CD14-positive monocyte (primary cell): ENCODE measurements around the gene DDHD1. TPM values are rescaled to one million over a fixed set of nuclear protein-coding genes. Genes with fewer than 3 reads are reported as not detected.

Source experiments
- DNase-seq, 3 donors: peaks; one replicate each; pipeline ENCODE4 v3.0.0-alpha.2; 2011 to 2022
- H2AFZ ChIP-seq: 2 replicates; pipeline ENCODE4 v1.6.0; 2012; ENCODE audit warnings: mild to moderate bottlenecking, low read depth, low read length, inconsistent platforms; ENCODE audit not compliant: insufficient read depth, poor library complexity, severe bottlenecking
- H3K27ac ChIP-seq, 2 donors: 1 replicate in 1 of 2; 2 replicates in 1 of 2; pipeline ENCODE4 v1.5.1; 2012 to 2013; ENCODE audit warnings: low read length in 2 of 2, control low read depth in 1 of 2, inconsistent platforms in 1 of 2, low read depth in 1 of 2, mild to moderate bottlenecking in 1 of 2
- H3K27me3 ChIP-seq, 2 donors: one replicate each; pipeline versions ENCODE4 v1.6.0 to v1.6.1; 2011 to 2013; ENCODE audit warnings: low read length in 2 of 2; ENCODE audit not compliant: control insufficient read depth in 2 of 2, insufficient read depth in 2 of 2
- H3K36me3 ChIP-seq, 2 donors: replicated peaks in 1 of 2; 1 replicate in 1 of 2; 2 replicates in 1 of 2; pipeline versions ENCODE4 v1.5.1 to v1.6.1; 2012 to 2013; ENCODE audit warnings: low read length in 2 of 2, control low read depth in 1 of 2, inconsistent platforms in 1 of 2, mild to moderate bottlenecking in 1 of 2; ENCODE audit not compliant: insufficient read depth in 2 of 2, control insufficient read depth in 1 of 2
- H3K4me1 ChIP-seq, 2 donors: 1 replicate in 1 of 2; 2 replicates in 1 of 2; pipeline versions ENCODE4 v1.5.1 to v1.6.1; 2012 to 2013; ENCODE audit warnings: low read length in 2 of 2, control low read depth in 1 of 2, inconsistent platforms in 1 of 2, mild to moderate bottlenecking in 1 of 2, moderate library complexity in 1 of 2; ENCODE audit not compliant: insufficient read depth in 2 of 2, control insufficient read depth in 1 of 2
- H3K4me2 ChIP-seq: replicated peaks from 2 replicates; pipeline ENCODE3; 2012; ENCODE audit warnings: low read length, moderate library complexity, mild to moderate bottlenecking; ENCODE audit not compliant: poor library complexity, severe bottlenecking; ENCODE audit errors: extremely low read depth
- H3K4me3 ChIP-seq, 3 experiments: fragments of 200-600 bp in 1 of 3; sonication (generic) in 1 of 3; replicated peaks in 1 of 3; 1 replicate in 2 of 3; 2 replicates in 1 of 3; pipeline ENCODE4 v1.5.1; 2011 to 2013; ENCODE audit warnings: low read length in 3 of 3, mild to moderate bottlenecking in 3 of 3, control low read depth in 2 of 3, low read depth in 2 of 3, inconsistent platforms in 1 of 3, moderate library complexity in 1 of 3
- H3K79me2 ChIP-seq: 2 replicates; pipeline ENCODE4 v1.6.0; 2012; ENCODE audit warnings: mild to moderate bottlenecking, control low read depth, inconsistent platforms, low read length, moderate library complexity; ENCODE audit not compliant: insufficient read depth
- H3K9ac ChIP-seq: 2 replicates; pipeline ENCODE4 v1.6.0; 2017; ENCODE audit warnings: low read length, mild to moderate bottlenecking; ENCODE audit not compliant: insufficient read depth, poor library complexity, severe bottlenecking
- H3K9me3 ChIP-seq, 2 donors: replicated peaks in 1 of 2; 1 replicate in 1 of 2; 2 replicates in 1 of 2; pipeline versions ENCODE4 v1.5.1 to v1.6.1; 2012 to 2013; ENCODE audit warnings: low read length in 2 of 2, control low read depth in 1 of 2; ENCODE audit not compliant: control insufficient read depth in 1 of 2, insufficient read depth in 1 of 2
- H4K20me1 ChIP-seq: 2 replicates; pipeline ENCODE4 v1.6.0; 2012; ENCODE audit warnings: mild to moderate bottlenecking, low read length, control low read depth, moderate library complexity; ENCODE audit not compliant: insufficient read depth
- H3K27ac Mint-ChIP-seq, 7 donors: one replicate each; pipeline ENCODE4 v1.8.0; 2020; ENCODE audit warnings: mild to moderate bottlenecking in 7 of 7, mixed read lengths in 7 of 7, moderate library complexity in 6 of 7, inconsistent platforms in 2 of 7
- H3K27me3 Mint-ChIP-seq, 3 donors: one replicate each; pipeline ENCODE4 v1.8.0; 2021 to 2022; ENCODE audit warnings: low read depth in 3 of 3, mild to moderate bottlenecking in 3 of 3, mixed read lengths in 3 of 3, moderate library complexity in 3 of 3, inconsistent platforms in 1 of 3
- H3K36me3 Mint-ChIP-seq, 2 donors: one replicate each; pipeline ENCODE4 v1.8.0; 2020; ENCODE audit warnings: mixed read lengths in 2 of 2, inconsistent platforms in 1 of 2, mild to moderate bottlenecking in 1 of 2
- H3K4me1 Mint-ChIP-seq: one replicate; pipeline ENCODE4 v1.8.0; 2020; ENCODE audit warnings: mild to moderate bottlenecking, mixed read lengths
- H3K4me3 Mint-ChIP-seq, 2 donors: one replicate each; pipeline ENCODE4 v1.8.0; 2020; ENCODE audit warnings: mild to moderate bottlenecking in 2 of 2, mixed read lengths in 2 of 2, moderate library complexity in 1 of 2
- H3K9me3 Mint-ChIP-seq, 7 donors: one replicate each; pipeline ENCODE4 v1.8.0; 2020 to 2022; ENCODE audit warnings: mixed read lengths in 7 of 7, mild to moderate bottlenecking in 6 of 7, moderate library complexity in 6 of 7, inconsistent platforms in 2 of 7
- CTCF ChIP-seq: fragments of 200-600 bp; IDR thresholded peaks from one replicate; pipeline ENCODE4 v1.8.0; 2022; ENCODE audit warnings: antibody characterized with exemption, mild to moderate bottlenecking
- WGBS: methylation state at CpG from one replicate; pipeline ENCODE4 v1.1.5; 2013; ENCODE audit warnings: missing lambda C conversion rate; ENCODE audit not compliant: insufficient coverage; 5-methylcytosine and 5-hydroxymethylcytosine counted together
- intact Hi-C, 2 donors: fragments of 100-400 bp; cut with micrococcal nuclease; formaldehyde crosslinking; loops; one replicate each; pipeline versions ENCODE4 v1.15.0 to v1.15.1; 2023
- polyA plus RNA-seq, 3 donors: library from polyadenylated mRNA; depleted of rRNA in 1 of 3; unstranded in 2 of 3; stranded (reverse) in 1 of 3; fragments of 300-500 nt in 2 of 3; fragments of >200 nt in 1 of 3; fragmentation: Illumina TruSeq in 2 of 3; gene quantifications; 1 replicate in 2 of 3; 2 replicates in 1 of 3; pipeline ENCODE4 v1.2.3, GENCODE V29; 2012 to 2021

The DDHD1 gene
- polyA plus RNA-seq, 3 donors: 2.2 to 7.0 (median 3.1) TPM

GRCh38 chr14:53113989-53114388 lies 39.1 kb downstream of the DDHD1 start:
- Histone ChIP-seq H3K36me3 (no peaks in the 10 kb centered on the region), H3K27ac (no peak overlapping the region), H4K20me1 (no peaks in the 10 kb centered on the region), H3K9me3 (peaks cover 0 to 9% of the 10 kb centered on the region in 2 donors), H3K27me3 (no peaks in the 10 kb centered on the region), H3K79me2 (no peaks in the 10 kb centered on the region), H3K9ac (no peak overlapping the region), H3K4me3 (no peak overlapping the region), H3K4me1 (peaks cover 5 to 6% of the 10 kb centered on the region in 2 donors), H2AFZ (no peak overlapping the region), H3K4me2 (no peak overlapping the region)
- no peak overlapping the region for H3K27ac Mint-ChIP-seq
- H3K4me1 Mint-ChIP-seq: peaks cover 4% of the 10 kb centered on the region
- H3K4me3 Mint-ChIP-seq: no peak overlapping the region
- intact Hi-C loops: no loop called here
- no peak for DNase-seq
- no peak for TF ChIP-seq CTCF
- no peaks in the 10 kb centered on the region for H3K36me3 Mint-ChIP-seq
- 99% methylated on average over 8 of the region's 10 CpGs for WGBS
- no peaks in the 10 kb centered on the region for H3K27me3 Mint-ChIP-seq
- peaks cover 4 to 18% (median 13%) of the 10 kb centered on the region in 7 donors for H3K9me3 Mint-ChIP-seq

GRCh38 chr14:53110096-53110495 lies 43.0 kb downstream of the DDHD1 start:
- H3K4me3 Mint-ChIP-seq: no peak overlapping the region
- Histone ChIP-seq H3K4me3 (no peak overlapping the region), H3K4me1 (peaks cover 10 to 13% of the 10 kb centered on the region in 2 donors), H3K4me2 (no peak overlapping the region), H3K36me3 (no peaks in the 10 kb centered on the region), H3K9me3 (peaks cover 0 to 5% of the 10 kb centered on the region in 2 donors), H3K27me3 (no peaks in the 10 kb centered on the region), H3K9ac (no peak overlapping the region), H4K20me1 (no peaks in the 10 kb centered on the region), H2AFZ (no peak overlapping the region), H3K27ac (no peak overlapping the region), H3K79me2 (no peaks in the 10 kb centered on the region)
- peaks cover 0 to 3% of the 10 kb centered on the region in 2 donors for H3K36me3 Mint-ChIP-seq
- H3K27ac Mint-ChIP-seq: no peak overlapping the region
- peaks cover 0 to 1% (median 0%) of the 10 kb centered on the region in 3 donors for H3K27me3 Mint-ChIP-seq
- peaks cover 6% of the 10 kb centered on the region for H3K4me1 Mint-ChIP-seq
- WGBS: no CpG with 5 or more reads among the region's 1 CpG
- DNase-seq: no peak
- peaks cover 0 to 13% (median 9%) of the 10 kb centered on the region in 7 donors for H3K9me3 Mint-ChIP-seq
- intact Hi-C loops: no loop called here
- no peak for TF ChIP-seq CTCF
